ENCODE data around the gene OR51E1. TPM values are rescaled to one million over a fixed set of nuclear protein-coding genes. Genes with fewer than 3 reads are reported as not detected.

Gene OR51E1
- total RNA-seq, 1 donor from 2014 or later, result not detected

- H3K4me1 Mint-ChIP-seq (ENCODE audit: low read depth, unreplicated experiment), result no peaks in the 10 kb centered on the region
- H3K4me3 Mint-ChIP-seq (ENCODE audit: unreplicated experiment), result no peak overlapping the region
- no peak overlapping the region for H3K27ac Mint-ChIP-seq (ENCODE audit: unreplicated experiment)
- no peaks in the 10 kb centered on the region for H3K36me3 Mint-ChIP-seq (ENCODE audit: unreplicated experiment)
- no peak for TF ChIP-seq CTCF (IDR thresholded peaks at IDR 0.05; ENCODE audit: partially characterized antibody, unreplicated experiment)
- DNase-seq, result no peak
- no peaks in the 10 kb centered on the region for H3K27me3 Mint-ChIP-seq (ENCODE audit: unreplicated experiment)
- H3K9me3 Mint-ChIP-seq (ENCODE audit: unreplicated experiment), result no peaks in the 10 kb centered on the region
These were observed 19.1 kb downstream of the OR51E1 start for GRCh38 chr11:4662876-4663275.

- no peak overlapping the region for H3K4me3 Mint-ChIP-seq (ENCODE audit: unreplicated experiment)
These were observed 20.4 kb downstream of the OR51E1 start for GRCh38 chr11:4664183-4664582.

GRCh38 chr11:4664786-4665185, 21.0 kb downstream of the OR51E1 start:
- no peaks in the 10 kb centered on the region for H3K4me1 Mint-ChIP-seq (ENCODE audit: low read depth, unreplicated experiment)
- no peak overlapping the region for H3K27ac Mint-ChIP-seq (ENCODE audit: unreplicated experiment)
- H3K9me3 Mint-ChIP-seq (ENCODE audit: unreplicated experiment), result no peaks in the 10 kb centered on the region

More at GRCh38 chr11:4664183-4664582, 20.4 kb downstream of the OR51E1 start:
- TF ChIP-seq CTCF (IDR thresholded peaks at IDR 0.05; ENCODE audit: partially characterized antibody, unreplicated experiment), result no peak
- H3K9me3 Mint-ChIP-seq (ENCODE audit: unreplicated experiment), result no peaks in the 10 kb centered on the region
- H3K4me1 Mint-ChIP-seq (ENCODE audit: low read depth, unreplicated experiment), result no peaks in the 10 kb centered on the region
- no peak for DNase-seq
- no peaks in the 10 kb centered on the region for H3K27me3 Mint-ChIP-seq (ENCODE audit: unreplicated experiment)
- no peak overlapping the region for H3K27ac Mint-ChIP-seq (ENCODE audit: unreplicated experiment)
- H3K36me3 Mint-ChIP-seq (ENCODE audit: unreplicated experiment), result no peaks in the 10 kb centered on the region

GRCh38 chr11:4665424-4665823, 21.6 kb downstream of the OR51E1 start:
- TF ChIP-seq CTCF (IDR thresholded peaks at IDR 0.05; ENCODE audit: partially characterized antibody, unreplicated experiment), result no peak
- no peak for DNase-seq
- H3K36me3 Mint-ChIP-seq (ENCODE audit: unreplicated experiment), result no peaks in the 10 kb centered on the region
- H3K4me1 Mint-ChIP-seq (ENCODE audit: low read depth, unreplicated experiment), result no peaks in the 10 kb centered on the region
- no peaks in the 10 kb centered on the region for H3K9me3 Mint-ChIP-seq (ENCODE audit: unreplicated experiment)
- no peaks in the 10 kb centered on the region for H3K27me3 Mint-ChIP-seq (ENCODE audit: unreplicated experiment)
- no peak overlapping the region for H3K27ac Mint-ChIP-seq (ENCODE audit: unreplicated experiment)
- no peak overlapping the region for H3K4me3 Mint-ChIP-seq (ENCODE audit: unreplicated experiment)

More at GRCh38 chr11:4664786-4665185, 21.0 kb downstream of the OR51E1 start:
- Mint-ChIP-seq H3K36me3 (ENCODE audit: unreplicated experiment) (no peaks in the 10 kb centered on the region), H3K27me3 (ENCODE audit: unreplicated experiment) (no peaks in the 10 kb centered on the region), H3K4me3 (ENCODE audit: unreplicated experiment) (no peak overlapping the region)
- no peak for TF ChIP-seq CTCF (IDR thresholded peaks at IDR 0.05; ENCODE audit: partially characterized antibody, unreplicated experiment)
- DNase-seq, result no peak

GRCh38 chr11:4671741-4672140, 28.0 kb downstream of the OR51E1 start:
- H3K4me1 Mint-ChIP-seq (ENCODE audit: low read depth, unreplicated experiment), result no peaks in the 10 kb centered on the region
- no peaks in the 10 kb centered on the region for H3K36me3 Mint-ChIP-seq (ENCODE audit: unreplicated experiment)
- H3K27me3 Mint-ChIP-seq (ENCODE audit: unreplicated experiment), result no peaks in the 10 kb centered on the region
- TF ChIP-seq CTCF (IDR thresholded peaks at IDR 0.05; ENCODE audit: partially characterized antibody, unreplicated experiment), result no peak
- H3K27ac Mint-ChIP-seq (ENCODE audit: unreplicated experiment), result no peak overlapping the region
- H3K4me3 Mint-ChIP-seq (ENCODE audit: unreplicated experiment), result no peak overlapping the region
- no peaks in the 10 kb centered on the region for H3K9me3 Mint-ChIP-seq (ENCODE audit: unreplicated experiment)
- DNase-seq, result no peak
